Endodermal cell (in vitro differentiated cells): ENCODE results near the gene PLCB1. TPM values are rescaled to one million over a fixed set of nuclear protein-coding genes. Genes with fewer than 3 reads are reported as not detected.

ENCODE experiments used
- DNase-seq: peaks from one replicate; pipeline ENCODE4 v3.0.0-alpha.2; 2017
- H3K27ac ChIP-seq: 2 replicates; pipeline ENCODE4 v1.5.1; 2013; ENCODE audit warnings: mild to moderate bottlenecking, low read depth, low read length, moderate library complexity
- H3K27me3 ChIP-seq: 2 replicates; pipeline ENCODE4 v1.6.1; 2013; ENCODE audit warnings: mild to moderate bottlenecking, low read length, moderate library complexity; ENCODE audit not compliant: insufficient read depth, control insufficient read depth, poor library complexity, severe bottlenecking
- H3K36me3 ChIP-seq: 2 replicates; pipeline ENCODE4 v1.7.0; 2013; ENCODE audit warnings: mild to moderate bottlenecking, low read length, moderate library complexity; ENCODE audit not compliant: control insufficient read depth, insufficient read depth
- H3K4me1 ChIP-seq: one replicate; pipeline ENCODE4 v1.7.0; 2013; ENCODE audit warnings: low read length; ENCODE audit not compliant: control insufficient read depth, insufficient read depth
- H3K4me3 ChIP-seq: 2 replicates; pipeline ENCODE4 v1.5.1; 2013; ENCODE audit warnings: mild to moderate bottlenecking, low read length, moderate library complexity
- H3K9ac ChIP-seq: 2 replicates; pipeline ENCODE4 v1.6.1; 2013; ENCODE audit warnings: mild to moderate bottlenecking, low read length, moderate library complexity; ENCODE audit not compliant: poor library complexity, severe bottlenecking; ENCODE audit errors: extremely low read depth
- H3K9me3 ChIP-seq: 2 replicates; pipeline ENCODE4 v1.6.1; 2013; ENCODE audit warnings: mild to moderate bottlenecking, low read length, moderate library complexity; ENCODE audit not compliant: control insufficient read depth
- H3K27ac Mint-ChIP-seq: 2 replicates; pipeline ENCODE4 v1.8.0; 2020; ENCODE audit warnings: mixed read lengths
- H3K27me3 Mint-ChIP-seq: 2 replicates; pipeline ENCODE4 v1.8.0; 2021; ENCODE audit warnings: mild to moderate bottlenecking, mixed read lengths; ENCODE audit not compliant: insufficient read depth
- H3K36me3 Mint-ChIP-seq: 2 replicates; pipeline ENCODE4 v1.8.0; 2020; ENCODE audit warnings: low read depth, mixed read lengths
- H3K4me1 Mint-ChIP-seq: 2 replicates; pipeline ENCODE4 v1.8.0; 2020; ENCODE audit warnings: mixed read lengths
- H3K4me3 Mint-ChIP-seq: 2 replicates; pipeline ENCODE4 v1.8.0; 2020; ENCODE audit warnings: mild to moderate bottlenecking, moderate library complexity, mixed read lengths
- H3K9me3 Mint-ChIP-seq: 2 replicates; pipeline ENCODE4 v1.8.0; 2020; ENCODE audit warnings: mild to moderate bottlenecking, mixed read lengths
- WGBS, 2 experiments: methylation state at CpG; one replicate each; pipeline versions ENCODE4 v1.1.5 to v1.1.7; 2013; ENCODE audit warnings: missing lambda C conversion rate in 2 of 2, mixed read lengths in 1 of 2; ENCODE audit not compliant: insufficient coverage in 1 of 2, insufficient read length in 1 of 2; 5-methylcytosine and 5-hydroxymethylcytosine counted together
- total RNA-seq, 2 donors: library from RNA; stranded (reverse); fragmentation: NEBNext Ultra II Directional in 1 of 2; extraction: Animal tissue kit (Norgen Biotek cat#: 25700) in 1 of 2; gene quantifications; 2 replicates in 1 of 2; 3 replicates in 1 of 2; pipeline ENCODE4 v1.2.1, GENCODE V29; 2021
- TF ChIP-seq, protein P1 (sequence below): fragments of 200-600 bp; sonication (generic); conservative IDR thresholded peaks from 2 replicates; pipeline ENCODE4 v1.5.0; 2021; ENCODE audit warnings: antibody characterized with exemption, mild to moderate bottlenecking

PLCB1 gene
- total RNA-seq, 2 donors from 2014 or later, result 15.3 to 16.5 TPM

GRCh38 chr20:8766868-8767390 lies 634.9 kb downstream of the PLCB1 start:
- H3K27ac Mint-ChIP-seq, result peak overlapping the region; percentile 16
- WGBS, 2 experiments, result 87 to 89% methylated on average over 4 to 5 of the region's 5 CpGs
- TF ChIP-seq, protein P1, sequence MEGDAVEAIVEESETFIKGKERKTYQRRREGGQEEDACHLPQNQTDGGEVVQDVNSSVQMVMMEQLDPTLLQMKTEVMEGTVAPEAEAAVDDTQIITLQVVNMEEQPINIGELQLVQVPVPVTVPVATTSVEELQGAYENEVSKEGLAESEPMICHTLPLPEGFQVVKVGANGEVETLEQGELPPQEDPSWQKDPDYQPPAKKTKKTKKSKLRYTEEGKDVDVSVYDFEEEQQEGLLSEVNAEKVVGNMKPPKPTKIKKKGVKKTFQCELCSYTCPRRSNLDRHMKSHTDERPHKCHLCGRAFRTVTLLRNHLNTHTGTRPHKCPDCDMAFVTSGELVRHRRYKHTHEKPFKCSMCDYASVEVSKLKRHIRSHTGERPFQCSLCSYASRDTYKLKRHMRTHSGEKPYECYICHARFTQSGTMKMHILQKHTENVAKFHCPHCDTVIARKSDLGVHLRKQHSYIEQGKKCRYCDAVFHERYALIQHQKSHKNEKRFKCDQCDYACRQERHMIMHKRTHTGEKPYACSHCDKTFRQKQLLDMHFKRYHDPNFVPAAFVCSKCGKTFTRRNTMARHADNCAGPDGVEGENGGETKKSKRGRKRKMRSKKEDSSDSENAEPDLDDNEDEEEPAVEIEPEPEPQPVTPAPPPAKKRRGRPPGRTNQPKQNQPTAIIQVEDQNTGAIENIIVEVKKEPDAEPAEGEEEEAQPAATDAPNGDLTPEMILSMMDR, result no peak

GRCh38 chr20:8774412-8774811 lies 642.3 kb downstream of the PLCB1 start:
- Histone ChIP-seq H3K27ac (no peak overlapping the region), H3K27me3 (no peaks in the 10 kb centered on the region), H3K36me3 (no peaks in the 10 kb centered on the region), H3K9me3 (no peaks in the 10 kb centered on the region), H3K4me3 (no peak overlapping the region), H3K9ac (no peak overlapping the region), H3K4me1 (peaks cover 7% of the 10 kb centered on the region)
- Mint-ChIP-seq H3K9me3 (peaks cover 1% of the 10 kb centered on the region), H3K36me3 (peaks cover 5% of the 10 kb centered on the region), H3K27ac (no peak overlapping the region), H3K27me3 (no peaks in the 10 kb centered on the region), H3K4me1 (peaks cover 8% of the 10 kb centered on the region), H3K4me3 (no peak overlapping the region)
- TF ChIP-seq, protein P1, result no peak
- no peak for DNase-seq
- WGBS, 2 experiments, result 94 to 97% methylated on average over 5 of the region's 5 CpGs

More at GRCh38 chr20:8766868-8767390, 634.9 kb downstream of the PLCB1 start:
- H3K27me3 Mint-ChIP-seq, result no peaks in the 10 kb centered on the region
- no peaks in the 10 kb centered on the region for H3K9me3 Mint-ChIP-seq
- no peak overlapping the region for H3K9ac ChIP-seq
- peaks cover 3% of the 10 kb centered on the region for H3K36me3 Mint-ChIP-seq
- H3K4me1 ChIP-seq, result peaks cover 7% of the 10 kb centered on the region
- H3K27me3 ChIP-seq, result no peaks in the 10 kb centered on the region
- H3K36me3 ChIP-seq, result no peaks in the 10 kb centered on the region
- H3K4me3 Mint-ChIP-seq, result no peak overlapping the region
- no peak overlapping the region for H3K4me3 ChIP-seq
- H3K9me3 ChIP-seq, result no peaks in the 10 kb centered on the region
- H3K27ac ChIP-seq, result no peak overlapping the region
- H3K4me1 Mint-ChIP-seq, result peaks cover 8% of the 10 kb centered on the region
- DNase-seq, result no peak

GRCh38 chr20:8777911-8778310 lies 645.8 kb downstream of the PLCB1 start:
- Histone ChIP-seq H3K9me3 (peaks cover 5% of the 10 kb centered on the region), H3K27ac (no peak overlapping the region), H3K9ac (no peak overlapping the region), H3K4me3 (no peak overlapping the region), H3K36me3 (no peaks in the 10 kb centered on the region), H3K4me1 (no peaks in the 10 kb centered on the region), H3K27me3 (no peaks in the 10 kb centered on the region)
- Mint-ChIP-seq H3K4me1 (peaks cover 2% of the 10 kb centered on the region), H3K36me3 (peaks cover 18% of the 10 kb centered on the region), H3K27me3 (no peaks in the 10 kb centered on the region), H3K9me3 (peaks cover 5% of the 10 kb centered on the region), H3K27ac (no peak overlapping the region), H3K4me3 (no peak overlapping the region)
- WGBS, 2 experiments, result 97 to 100% methylated on average over 1 to 4 of the region's 4 CpGs
- TF ChIP-seq, protein P1, result no peak
- no peak for DNase-seq
